Small intestine (tissue), 7 donors: ENCODE data around the gene ZNF436. TPM values are rescaled to one million over a fixed set of nuclear protein-coding genes. Genes with fewer than 3 reads are reported as not detected.
"Not testable (repeated sequence)": the region's sequence is repeated elsewhere in the genome, so short reads cannot be mapped to it uniquely, and the experiment has no call there.

Experiments
- DNase-seq, 2 donors: peaks; one replicate each; pipeline versions ENCODE4 v3.0.0 to v3.0.0-alpha.2; 2013
- FAIRE-seq: peaks from 2 replicates; lab custom pipeline; 2012; peaks lifted over from hg19 to GRCh38; lab: Jason Lieb, UNC
- H3K27ac ChIP-seq, 3 donors: one replicate each; pipeline ENCODE4 v1.5.1; 2013; ENCODE audit warnings: low read length in 2 of 3, mild to moderate bottlenecking in 2 of 3, control low read depth in 1 of 3, inconsistent platforms in 1 of 3, low read depth in 1 of 3, moderate library complexity in 1 of 3
- H3K27me3 ChIP-seq, 3 donors: one replicate each; pipeline ENCODE4 v1.6.1; 2013; ENCODE audit warnings: low read length in 3 of 3, inconsistent platforms in 1 of 3; ENCODE audit not compliant: control insufficient read depth in 3 of 3, insufficient read depth in 3 of 3
- H3K36me3 ChIP-seq, 3 donors: one replicate each; pipeline ENCODE4 v1.6.1; 2013; ENCODE audit warnings: low read length in 3 of 3, inconsistent platforms in 1 of 3, low read depth in 1 of 3, mild to moderate bottlenecking in 1 of 3, moderate library complexity in 1 of 3; ENCODE audit not compliant: control insufficient read depth in 3 of 3, insufficient read depth in 2 of 3
- H3K4me1 ChIP-seq, 3 donors: one replicate each; pipeline ENCODE4 v1.6.1; 2013; ENCODE audit warnings: low read length in 2 of 3, inconsistent platforms in 1 of 3, low read depth in 1 of 3, mild to moderate bottlenecking in 1 of 3, moderate library complexity in 1 of 3; ENCODE audit not compliant: control insufficient read depth in 3 of 3, insufficient read depth in 2 of 3
- H3K4me3 ChIP-seq, 3 donors: one replicate each; pipeline ENCODE4 v1.5.1; 2013; ENCODE audit warnings: low read length in 3 of 3, control low read depth in 1 of 3, inconsistent platforms in 1 of 3, low read depth in 1 of 3, mild to moderate bottlenecking in 1 of 3, moderate library complexity in 1 of 3
- H3K9me3 ChIP-seq, 2 donors: one replicate each; pipeline ENCODE4 v1.6.1; 2013; ENCODE audit warnings: low read depth in 1 of 2, low read length in 1 of 2; ENCODE audit not compliant: control insufficient read depth in 2 of 2, insufficient read depth in 1 of 2
- WGBS, 3 donors: extraction: QIAGEN DNeasy Blood & Tissue Kit; methylation state at CpG; one replicate each; pipeline ENCODE4 v1.1.7; 2013; 5-methylcytosine and 5-hydroxymethylcytosine counted together
- polyA plus RNA-seq, 4 donors: library from polyadenylated mRNA; stranded (reverse) in 3 of 4; unstranded in 1 of 4; fragments of 200-250 nt in 3 of 4; fragments of 120-200 nt in 1 of 4; gene quantifications; one replicate each; pipeline versions ENCODE4 v1.2.1 to v1.2.3, GENCODE V29; 2013
- donor health status: healthy with polysubstance abuse.
- donor health status: control.
- donor health status: control.
- donor health status: Bipolar disorder and iron deficiency.
- donor health status: healthy.

The ZNF436 gene
- polyA plus RNA-seq, 4 donors = 3.8 to 20.6 (median 4.5) TPM

DNA sequence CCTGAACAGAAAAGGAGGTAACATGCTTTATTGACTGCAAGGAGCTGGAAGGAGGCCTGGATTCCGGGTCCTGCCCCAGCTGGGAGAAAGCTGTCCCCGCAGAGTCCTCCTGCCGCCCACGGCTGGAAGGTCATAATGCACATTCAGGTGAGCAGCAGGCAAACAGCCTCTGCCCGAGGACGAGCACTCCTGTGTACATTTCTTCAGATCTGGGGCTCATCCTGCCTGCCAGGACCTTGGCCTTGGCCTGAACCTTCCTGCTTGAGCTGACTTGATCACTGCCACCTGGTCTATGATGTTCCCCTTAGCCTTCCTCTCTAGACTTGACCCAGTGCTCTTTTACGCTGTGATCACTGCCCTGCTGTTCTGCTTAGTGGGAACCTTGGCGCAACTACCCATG lies 17.9 kb upstream of the ZNF436 start:
- Histone ChIP-seq H3K27ac (no peak overlapping the region), H3K36me3 (peaks cover 0 to 15% (median 0%) of the 10 kb centered on the region in 3 donors), H3K27me3 (no peaks in the 10 kb centered on the region), H3K4me3 (no peak overlapping the region), H3K4me1 (peaks cover 0 to 7% (median 2%) of the 10 kb centered on the region in 3 donors), H3K9me3 (no peaks in the 10 kb centered on the region)
- no peak for DNase-seq
- no peak for FAIRE-seq
- WGBS, 3 donors = 88 to 91% (median 91%) methylated on average over 8 of the region's 8 CpGs

DNA sequence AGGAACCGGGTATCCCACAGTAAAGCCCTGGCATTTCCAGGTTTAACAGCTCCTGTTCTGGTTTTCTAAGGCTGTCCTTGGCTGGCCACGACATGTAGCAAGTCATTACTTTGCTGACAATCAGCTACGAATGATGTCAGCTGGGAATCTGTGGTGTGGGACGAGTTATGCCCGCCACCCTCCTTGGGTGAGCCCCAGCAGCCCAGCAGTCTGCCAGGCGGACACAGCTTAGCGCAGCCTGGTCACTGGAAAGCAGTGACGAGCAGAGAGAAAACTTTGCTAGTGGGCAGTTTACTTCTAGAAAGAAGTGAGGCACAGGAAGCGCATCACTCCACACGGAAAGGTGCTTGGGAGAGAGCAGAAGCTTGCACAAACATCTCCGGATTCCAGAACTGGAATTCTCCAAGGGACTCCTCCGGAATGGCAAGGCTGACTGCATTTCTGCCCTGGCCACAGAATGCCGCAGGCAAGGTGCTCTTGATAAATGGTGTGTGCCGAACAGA lies 15.5 kb upstream of the ZNF436 start:
- H3K9me3 ChIP-seq = no peaks in the 10 kb centered on the region
- 81 to 93% (median 89%) methylated on average over 14 of the region's 14 CpGs for WGBS, 3 donors
- FAIRE-seq (no peak), DNase-seq (no peak)
- peaks cover 2 to 17% (median 9%) of the 10 kb centered on the region in 3 donors for H3K4me1 ChIP-seq
- H3K27me3 ChIP-seq = no peaks in the 10 kb centered on the region
- peak overlapping the region in 2 of 3 donors; percentile 50 to 59 for H3K27ac ChIP-seq
- peaks cover 0 to 18% (median 0%) of the 10 kb centered on the region in 3 donors for H3K36me3 ChIP-seq
- H3K4me3 ChIP-seq = no peak overlapping the region

DNA sequence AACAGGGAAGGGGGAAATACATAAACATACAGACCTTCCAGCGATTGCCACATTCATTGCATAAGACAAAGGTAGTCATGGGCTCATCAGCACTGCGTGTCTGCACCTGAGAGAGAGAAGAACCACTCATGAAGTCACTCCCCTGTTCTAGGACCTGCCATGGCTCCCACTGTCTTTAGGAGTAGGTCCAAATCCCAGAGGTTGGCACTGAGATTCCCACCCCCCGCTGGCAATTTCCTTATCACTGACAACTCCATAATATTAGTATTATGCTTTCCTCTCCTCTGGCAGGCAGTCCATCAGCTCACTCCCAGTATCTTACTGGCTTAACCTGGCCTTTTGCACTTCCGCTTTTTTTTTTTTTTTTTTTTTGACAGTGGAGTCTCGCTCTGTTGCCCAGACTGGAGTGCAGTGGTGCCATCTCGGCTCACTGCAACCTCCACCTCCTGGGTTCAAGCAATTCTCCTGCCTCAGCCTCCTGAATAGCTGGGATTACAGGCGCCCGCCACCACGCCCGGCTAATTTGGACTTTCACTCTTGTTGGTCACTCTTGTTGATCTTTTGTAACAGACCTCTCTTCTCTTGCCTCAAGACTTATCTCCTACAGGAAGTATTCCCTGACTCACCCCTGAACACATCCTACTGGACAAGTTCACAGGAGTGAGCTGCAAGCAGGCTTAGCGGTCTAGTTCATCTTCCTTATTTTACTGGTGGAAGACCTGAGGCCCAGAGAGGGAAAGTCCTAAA lies 14.8 kb upstream of the ZNF436 start:
- Histone ChIP-seq H3K4me3 (no peak overlapping the region), H3K36me3 (peaks cover 0 to 18% (median 0%) of the 10 kb centered on the region in 3 donors), H3K4me1 (peaks cover 2 to 18% (median 9%) of the 10 kb centered on the region in 3 donors), H3K27me3 (no peaks in the 10 kb centered on the region), H3K9me3 (no peaks in the 10 kb centered on the region), H3K27ac (peak overlapping the region in 2 of 3 donors; percentile 15 to 43)
- FAIRE-seq = no peak
- 55 to 69% (median 63%) methylated on average over 10 to 11 of the region's 11 CpGs for WGBS, 3 donors
- peak in 1 of 2 donors; percentile 88 for DNase-seq

DNA sequence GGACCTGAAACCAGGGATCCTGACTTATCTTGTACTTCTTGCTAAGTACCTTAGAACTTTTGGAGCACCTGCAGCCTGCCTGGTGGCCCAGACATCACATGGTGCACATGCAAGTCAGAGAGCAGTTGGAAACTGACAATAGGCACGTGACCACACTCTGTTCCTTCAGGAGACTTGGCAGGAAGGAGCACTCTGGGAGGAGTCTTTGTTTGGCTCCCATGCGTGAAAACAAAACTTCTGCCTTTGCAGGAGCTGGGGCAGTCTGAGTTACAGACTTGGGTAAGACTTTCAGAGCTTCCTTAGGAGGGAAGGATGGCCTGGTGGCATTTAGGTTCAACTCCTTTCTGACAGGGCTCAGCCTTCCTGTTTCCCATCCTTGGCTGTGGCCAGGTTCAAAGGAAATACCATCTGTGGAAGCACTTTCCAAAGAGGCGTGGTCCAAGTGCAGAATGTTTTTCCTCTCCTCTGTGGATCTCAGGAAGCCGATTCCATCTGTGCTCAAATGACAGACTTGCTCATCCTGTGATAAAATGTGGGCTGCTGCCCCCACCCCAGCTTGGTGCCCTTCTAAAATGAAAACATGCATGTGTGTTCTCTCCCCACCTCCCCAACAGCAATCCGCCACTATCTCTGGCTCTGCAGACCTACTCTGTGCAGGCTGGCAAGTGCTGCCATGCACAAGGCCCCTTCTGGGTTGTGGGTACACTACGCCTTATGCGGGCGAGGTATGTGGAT lies 14.1 kb upstream of the ZNF436 start:
- no peak overlapping the region for H3K4me3 ChIP-seq
- 70 to 87% (median 76%) methylated on average over 8 of the region's 8 CpGs for WGBS, 3 donors
- peaks cover 0 to 18% (median 0%) of the 10 kb centered on the region in 3 donors for H3K36me3 ChIP-seq
- DNase-seq (no peak), FAIRE-seq (no peak)
- H3K27me3 ChIP-seq = no peaks in the 10 kb centered on the region
- H3K27ac ChIP-seq = peak overlapping the region in 1 of 3 donors; percentile 43
- H3K9me3 ChIP-seq = no peaks in the 10 kb centered on the region
- H3K4me1 ChIP-seq = peaks cover 2 to 18% (median 9%) of the 10 kb centered on the region in 3 donors

DNA sequence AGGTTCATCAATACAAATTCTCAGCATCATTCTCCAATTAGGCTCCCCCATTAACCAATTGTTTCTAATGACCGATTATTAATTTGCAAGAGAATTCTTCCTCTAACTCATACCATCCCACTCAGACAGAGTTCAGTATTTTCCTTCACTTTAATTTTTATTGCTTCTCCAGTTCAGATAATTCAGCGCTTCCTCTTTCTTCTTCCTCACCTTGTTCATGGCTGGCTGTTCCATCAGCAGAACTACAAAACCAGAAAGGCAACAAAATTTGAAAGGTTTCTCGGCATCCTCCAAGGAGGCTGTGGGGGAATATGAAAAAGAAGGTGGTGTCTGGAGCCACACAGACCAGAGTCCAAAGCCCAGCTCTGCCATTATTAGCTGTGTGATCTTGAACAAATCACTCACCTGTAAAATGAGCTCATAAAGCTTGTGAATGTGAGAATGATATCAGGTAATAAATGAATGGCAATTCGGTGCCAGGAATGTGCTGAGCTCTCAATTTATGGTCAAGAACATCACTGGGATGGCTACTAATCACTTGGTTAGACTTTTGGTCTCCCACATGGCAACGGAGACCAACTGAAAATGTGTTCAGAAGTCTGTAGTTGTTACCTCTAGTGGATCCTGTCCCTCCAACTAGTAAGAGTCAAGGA lies 11.7 kb upstream of the ZNF436 start:
- peak; percentile 79 to 94 for DNase-seq
- 20 to 58% (median 38%) methylated on average over 5 of the region's 5 CpGs for WGBS, 3 donors
- FAIRE-seq = no peak
- H3K36me3 ChIP-seq = peaks cover 0 to 15% (median 0%) of the 10 kb centered on the region in 3 donors
- no peaks in the 10 kb centered on the region for H3K9me3 ChIP-seq
- H3K27ac ChIP-seq = peak overlapping the region in 2 of 3 donors; percentile 51 to 68
- H3K4me3 ChIP-seq = no peak overlapping the region
- H3K4me1 ChIP-seq = peaks cover 2 to 24% (median 11%) of the 10 kb centered on the region in 3 donors
- H3K27me3 ChIP-seq = no peaks in the 10 kb centered on the region

DNA sequence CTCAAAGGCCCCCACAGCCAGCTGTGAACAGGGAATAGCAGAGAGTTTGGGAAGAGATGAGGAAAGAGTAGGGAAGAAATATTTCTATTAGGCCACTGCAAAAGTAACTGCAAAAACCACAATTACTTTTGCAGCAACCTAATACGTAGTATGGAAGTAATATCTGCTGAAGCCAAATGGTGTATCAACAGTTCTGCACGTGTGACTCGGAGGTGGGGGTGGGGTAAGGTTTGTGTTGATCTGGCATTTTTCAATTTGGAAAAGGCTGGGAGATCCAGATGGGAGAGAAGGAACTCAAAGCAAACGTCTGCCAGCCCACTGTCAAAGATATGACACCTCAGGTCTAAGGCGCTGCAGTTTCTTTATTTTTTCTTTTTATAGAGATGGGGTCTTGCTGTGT lies 11.1 kb upstream of the ZNF436 start:
- FAIRE-seq (no peak), DNase-seq (no peak)
- H3K4me3 ChIP-seq = no peak overlapping the region
- H3K27me3 ChIP-seq = no peaks in the 10 kb centered on the region
- H3K27ac ChIP-seq = peak overlapping the region in 2 of 3 donors; percentile 51 to 68
- peaks cover 2 to 24% (median 11%) of the 10 kb centered on the region in 3 donors for H3K4me1 ChIP-seq
- WGBS, 3 donors = 50 to 58% (median 57%) methylated on average over 5 of the region's 5 CpGs
- H3K9me3 ChIP-seq = no peaks in the 10 kb centered on the region
- H3K36me3 ChIP-seq = peaks cover 0 to 13% (median 0%) of the 10 kb centered on the region in 3 donors

DNA sequence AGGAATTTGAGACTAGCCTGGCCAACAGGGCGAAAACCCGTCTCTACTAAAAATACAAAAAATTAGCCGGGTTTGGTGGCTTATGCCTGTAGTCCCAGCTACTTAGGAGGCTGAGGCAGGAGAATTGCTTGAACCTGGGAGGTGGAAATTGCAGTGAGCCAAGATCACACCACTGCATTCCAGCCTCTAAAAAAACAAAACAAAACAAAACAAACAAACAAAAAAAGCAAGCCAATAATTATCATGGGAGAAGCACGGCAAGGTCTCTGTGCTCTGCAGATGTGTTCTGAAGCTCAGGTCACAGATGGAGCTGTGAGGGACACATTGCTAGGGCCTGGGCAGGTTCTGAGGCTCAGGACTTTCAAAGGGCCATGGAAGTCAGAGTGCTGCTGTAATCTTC lies 10.6 kb upstream of the ZNF436 start:
- FAIRE-seq, H3K4me3 ChIP-seq, H3K9me3 ChIP-seq, H3K27me3 ChIP-seq, DNase-seq, H3K27ac ChIP-seq: not testable (repeated sequence)
- H3K4me1 ChIP-seq = peaks cover 2 to 24% (median 8%) of the 10 kb centered on the region in 3 donors
- peaks cover 0 to 12% (median 0%) of the 10 kb centered on the region in 3 donors for H3K36me3 ChIP-seq
- WGBS, 3 donors = 66 to 73% (median 68%) methylated on average over 4 of the region's 4 CpGs
